CD14-positive monocyte (primary cell): ENCODE measurements around the gene GRIN3B. TPM values are rescaled to one million over a fixed set of nuclear protein-coding genes. Genes with fewer than 3 reads are reported as not detected.

ENCODE experiments used
- DNase-seq, 3 donors: peaks; one replicate each; pipeline ENCODE4 v3.0.0-alpha.2; 2011 to 2022
- H2AFZ ChIP-seq: 2 replicates; pipeline ENCODE4 v1.6.0; 2012; ENCODE audit warnings: mild to moderate bottlenecking, low read depth, low read length, inconsistent platforms; ENCODE audit not compliant: insufficient read depth, poor library complexity, severe bottlenecking
- H3K27ac ChIP-seq, 2 donors: 1 replicate in 1 of 2; 2 replicates in 1 of 2; pipeline ENCODE4 v1.5.1; 2012 to 2013; ENCODE audit warnings: low read length in 2 of 2, control low read depth in 1 of 2, inconsistent platforms in 1 of 2, low read depth in 1 of 2, mild to moderate bottlenecking in 1 of 2
- H3K27me3 ChIP-seq, 2 donors: one replicate each; pipeline versions ENCODE4 v1.6.0 to v1.6.1; 2011 to 2013; ENCODE audit warnings: low read length in 2 of 2; ENCODE audit not compliant: control insufficient read depth in 2 of 2, insufficient read depth in 2 of 2
- H3K36me3 ChIP-seq, 2 donors: replicated peaks in 1 of 2; 1 replicate in 1 of 2; 2 replicates in 1 of 2; pipeline versions ENCODE4 v1.5.1 to v1.6.1; 2012 to 2013; ENCODE audit warnings: low read length in 2 of 2, control low read depth in 1 of 2, inconsistent platforms in 1 of 2, mild to moderate bottlenecking in 1 of 2; ENCODE audit not compliant: insufficient read depth in 2 of 2, control insufficient read depth in 1 of 2
- H3K4me1 ChIP-seq, 2 donors: 1 replicate in 1 of 2; 2 replicates in 1 of 2; pipeline versions ENCODE4 v1.5.1 to v1.6.1; 2012 to 2013; ENCODE audit warnings: low read length in 2 of 2, control low read depth in 1 of 2, inconsistent platforms in 1 of 2, mild to moderate bottlenecking in 1 of 2, moderate library complexity in 1 of 2; ENCODE audit not compliant: insufficient read depth in 2 of 2, control insufficient read depth in 1 of 2
- H3K4me2 ChIP-seq: replicated peaks from 2 replicates; pipeline ENCODE3; 2012; ENCODE audit warnings: low read length, moderate library complexity, mild to moderate bottlenecking; ENCODE audit not compliant: poor library complexity, severe bottlenecking; ENCODE audit errors: extremely low read depth
- H3K4me3 ChIP-seq, 3 experiments: fragments of 200-600 bp in 1 of 3; sonication (generic) in 1 of 3; replicated peaks in 1 of 3; 1 replicate in 2 of 3; 2 replicates in 1 of 3; pipeline ENCODE4 v1.5.1; 2011 to 2013; ENCODE audit warnings: low read length in 3 of 3, mild to moderate bottlenecking in 3 of 3, control low read depth in 2 of 3, low read depth in 2 of 3, inconsistent platforms in 1 of 3, moderate library complexity in 1 of 3
- H3K79me2 ChIP-seq: 2 replicates; pipeline ENCODE4 v1.6.0; 2012; ENCODE audit warnings: mild to moderate bottlenecking, control low read depth, inconsistent platforms, low read length, moderate library complexity; ENCODE audit not compliant: insufficient read depth
- H3K9ac ChIP-seq: 2 replicates; pipeline ENCODE4 v1.6.0; 2017; ENCODE audit warnings: low read length, mild to moderate bottlenecking; ENCODE audit not compliant: insufficient read depth, poor library complexity, severe bottlenecking
- H3K9me3 ChIP-seq, 2 donors: replicated peaks in 1 of 2; 1 replicate in 1 of 2; 2 replicates in 1 of 2; pipeline versions ENCODE4 v1.5.1 to v1.6.1; 2012 to 2013; ENCODE audit warnings: low read length in 2 of 2, control low read depth in 1 of 2; ENCODE audit not compliant: control insufficient read depth in 1 of 2, insufficient read depth in 1 of 2
- H4K20me1 ChIP-seq: 2 replicates; pipeline ENCODE4 v1.6.0; 2012; ENCODE audit warnings: mild to moderate bottlenecking, low read length, control low read depth, moderate library complexity; ENCODE audit not compliant: insufficient read depth
- H3K27ac Mint-ChIP-seq, 7 donors: one replicate each; pipeline ENCODE4 v1.8.0; 2020; ENCODE audit warnings: mild to moderate bottlenecking in 7 of 7, mixed read lengths in 7 of 7, moderate library complexity in 6 of 7, inconsistent platforms in 2 of 7
- H3K27me3 Mint-ChIP-seq, 3 donors: one replicate each; pipeline ENCODE4 v1.8.0; 2021 to 2022; ENCODE audit warnings: low read depth in 3 of 3, mild to moderate bottlenecking in 3 of 3, mixed read lengths in 3 of 3, moderate library complexity in 3 of 3, inconsistent platforms in 1 of 3
- H3K36me3 Mint-ChIP-seq, 2 donors: one replicate each; pipeline ENCODE4 v1.8.0; 2020; ENCODE audit warnings: mixed read lengths in 2 of 2, inconsistent platforms in 1 of 2, mild to moderate bottlenecking in 1 of 2
- H3K4me1 Mint-ChIP-seq: one replicate; pipeline ENCODE4 v1.8.0; 2020; ENCODE audit warnings: mild to moderate bottlenecking, mixed read lengths
- H3K4me3 Mint-ChIP-seq, 2 donors: one replicate each; pipeline ENCODE4 v1.8.0; 2020; ENCODE audit warnings: mild to moderate bottlenecking in 2 of 2, mixed read lengths in 2 of 2, moderate library complexity in 1 of 2
- H3K9me3 Mint-ChIP-seq, 7 donors: one replicate each; pipeline ENCODE4 v1.8.0; 2020 to 2022; ENCODE audit warnings: mixed read lengths in 7 of 7, mild to moderate bottlenecking in 6 of 7, moderate library complexity in 6 of 7, inconsistent platforms in 2 of 7
- CTCF ChIP-seq: fragments of 200-600 bp; IDR thresholded peaks from one replicate; pipeline ENCODE4 v1.8.0; 2022; ENCODE audit warnings: antibody characterized with exemption, mild to moderate bottlenecking
- WGBS: methylation state at CpG from one replicate; pipeline ENCODE4 v1.1.5; 2013; ENCODE audit warnings: missing lambda C conversion rate; ENCODE audit not compliant: insufficient coverage; 5-methylcytosine and 5-hydroxymethylcytosine counted together
- intact Hi-C, 2 donors: fragments of 100-400 bp; cut with micrococcal nuclease; formaldehyde crosslinking; loops; one replicate each; pipeline versions ENCODE4 v1.15.0 to v1.15.1; 2023
- polyA plus RNA-seq, 3 donors: library from polyadenylated mRNA; depleted of rRNA in 1 of 3; unstranded in 2 of 3; stranded (reverse) in 1 of 3; fragments of 300-500 nt in 2 of 3; fragments of >200 nt in 1 of 3; fragmentation: Illumina TruSeq in 2 of 3; gene quantifications; 1 replicate in 2 of 3; 2 replicates in 1 of 3; pipeline ENCODE4 v1.2.3, GENCODE V29; 2012 to 2021

GRIN3B gene
- polyA plus RNA-seq, 3 donors, result 0.13 to 0.27 TPM; not detected in 1

GRCh38 chr19:958967-959855 is 41.0 kb upstream of the GRIN3B start:
- H3K4me3 Mint-ChIP-seq, result no peak overlapping the region
- Histone ChIP-seq H3K9ac (no peak overlapping the region), H3K36me3 (peaks cover 44 to 60% of the 10 kb centered on the region in 2 donors), H4K20me1 (peaks cover 100% of the 10 kb centered on the region), H3K4me1 (peaks cover 0 to 5% of the 10 kb centered on the region in 2 donors), H3K27me3 (no peaks in the 10 kb centered on the region), H3K4me2 (no peak overlapping the region), H3K79me2 (peaks cover 76% of the 10 kb centered on the region), H3K4me3 (no peak overlapping the region), H2AFZ (no peak overlapping the region), H3K27ac (no peak overlapping the region), H3K9me3 (no peaks in the 10 kb centered on the region)
- TF ChIP-seq CTCF, result no peak
- no peaks in the 10 kb centered on the region for H3K9me3 Mint-ChIP-seq
- intact Hi-C loops, result no loop called here
- 88% methylated on average over 21 of the region's 36 CpGs for WGBS
- no peaks in the 10 kb centered on the region for H3K27me3 Mint-ChIP-seq
- H3K4me1 Mint-ChIP-seq, result peaks cover 8% of the 10 kb centered on the region
- no peak for DNase-seq
- H3K36me3 Mint-ChIP-seq, result peaks cover 25 to 60% of the 10 kb centered on the region in 2 donors
- H3K27ac Mint-ChIP-seq, result peak overlapping the region in 1 of 7 donors; percentile 66

- H3K27me3 ChIP-seq, result no peaks in the 10 kb centered on the region
- 73% methylated on average over 7 of the region's 12 CpGs for WGBS
- peaks cover 0 to 5% of the 10 kb centered on the region in 2 donors for H3K4me1 ChIP-seq
- Mint-ChIP-seq H3K27me3 (no peaks in the 10 kb centered on the region), H3K4me1 (peaks cover 8% of the 10 kb centered on the region), H3K36me3 (peaks cover 33 to 65% of the 10 kb centered on the region in 2 donors), H3K4me3 (no peak overlapping the region), H3K9me3 (peaks cover 0 to 2% (median 0%) of the 10 kb centered on the region in 7 donors), H3K27ac (no peak overlapping the region)
- H3K9ac ChIP-seq, result no peak overlapping the region
- H3K9me3 ChIP-seq, result no peaks in the 10 kb centered on the region
- H3K4me2 ChIP-seq, result no peak overlapping the region
- peaks cover 52 to 68% of the 10 kb centered on the region in 2 donors for H3K36me3 ChIP-seq
- no peak for TF ChIP-seq CTCF
- intact Hi-C loops, result no loop called here
- no peak overlapping the region for H3K4me3 ChIP-seq
- no peak overlapping the region for H3K27ac ChIP-seq
- H4K20me1 ChIP-seq, result peaks cover 100% of the 10 kb centered on the region
- no peak for DNase-seq
- peaks cover 68% of the 10 kb centered on the region for H3K79me2 ChIP-seq
- H2AFZ ChIP-seq, result no peak overlapping the region
Observed at GRCh38 chr19:960020-960419, 40.2 kb upstream of the GRIN3B start.
